Endothelial cell of umbilical vein (primary cell): ENCODE measurements around the gene ERGIC1.

Experiments used
- EZH2 ChIP-seq: IDR thresholded peaks from 2 replicates; pipeline ENCODE4 v1.6.1; 2012; ENCODE audit warnings: borderline replicate concordance, low read depth, mild to moderate bottlenecking, moderate library complexity, low read length, inconsistent platforms; ENCODE audit not compliant: severe bottlenecking
- FOS ChIP-seq: IDR thresholded peaks from 2 replicates; pipeline ENCODE4 v1.6.1; 2011; ENCODE audit warnings: mild to moderate bottlenecking, low read length, moderate library complexity, borderline replicate concordance; ENCODE audit not compliant: insufficient read depth
- MYC ChIP-seq: IDR thresholded peaks from one replicate; pipeline ENCODE4 v1.6.1; 2011; ENCODE audit warnings: mild to moderate bottlenecking, low read depth, low read length
- POLR2A ChIP-seq: IDR thresholded peaks from 2 replicates; pipeline ENCODE4 v1.6.1; 2012; ENCODE audit warnings: low read depth, mild to moderate bottlenecking, control low read depth, low read length
- TF ChIP-seq, protein P1 (sequence below), 2 donors: IDR thresholded peaks; 1 replicate in 1 of 2; 2 replicates in 1 of 2; pipeline ENCODE4 v1.5.1; 2011; ENCODE audit warnings: low read length in 2 of 2, mild to moderate bottlenecking in 2 of 2, moderate library complexity in 2 of 2, control low read depth in 1 of 2, inconsistent platforms in 1 of 2, low read depth in 1 of 2; ENCODE audit not compliant: insufficient read depth in 1 of 2; ENCODE audit errors: extremely low read depth in 1 of 2
- TF ChIP-seq, protein P2 (sequence below): IDR thresholded peaks from 2 replicates; pipeline ENCODE4 v1.6.1; 2011; ENCODE audit not compliant: insufficient read depth, insufficient read length

DNA sequence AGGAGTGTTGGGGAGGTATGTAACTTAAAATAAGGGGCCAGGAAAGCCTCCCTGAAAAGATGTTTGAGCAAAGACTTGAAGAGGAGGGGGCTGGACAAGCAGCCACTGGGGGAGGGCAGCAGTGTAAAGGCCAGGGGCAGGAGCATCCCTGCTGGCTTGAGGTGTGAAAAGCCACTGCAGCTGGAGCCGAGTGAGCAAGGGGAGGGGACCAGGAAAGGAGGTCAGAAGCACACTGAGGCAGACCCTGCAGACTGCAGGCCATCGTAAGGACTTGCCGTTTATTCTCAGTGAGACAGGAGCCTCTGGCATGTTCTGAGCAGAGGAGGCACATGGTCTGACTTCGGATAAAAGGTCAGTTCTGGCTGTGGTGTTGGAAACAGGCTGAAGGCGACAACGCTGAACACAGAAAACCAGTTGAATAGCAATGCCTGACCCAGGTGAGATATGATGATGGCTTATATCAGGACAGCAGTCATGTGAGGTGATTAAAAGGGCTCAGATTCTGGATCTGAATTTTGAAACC, 10.2 kb upstream of the ERGIC1 start:
- TF ChIP-seq, protein P1, sequence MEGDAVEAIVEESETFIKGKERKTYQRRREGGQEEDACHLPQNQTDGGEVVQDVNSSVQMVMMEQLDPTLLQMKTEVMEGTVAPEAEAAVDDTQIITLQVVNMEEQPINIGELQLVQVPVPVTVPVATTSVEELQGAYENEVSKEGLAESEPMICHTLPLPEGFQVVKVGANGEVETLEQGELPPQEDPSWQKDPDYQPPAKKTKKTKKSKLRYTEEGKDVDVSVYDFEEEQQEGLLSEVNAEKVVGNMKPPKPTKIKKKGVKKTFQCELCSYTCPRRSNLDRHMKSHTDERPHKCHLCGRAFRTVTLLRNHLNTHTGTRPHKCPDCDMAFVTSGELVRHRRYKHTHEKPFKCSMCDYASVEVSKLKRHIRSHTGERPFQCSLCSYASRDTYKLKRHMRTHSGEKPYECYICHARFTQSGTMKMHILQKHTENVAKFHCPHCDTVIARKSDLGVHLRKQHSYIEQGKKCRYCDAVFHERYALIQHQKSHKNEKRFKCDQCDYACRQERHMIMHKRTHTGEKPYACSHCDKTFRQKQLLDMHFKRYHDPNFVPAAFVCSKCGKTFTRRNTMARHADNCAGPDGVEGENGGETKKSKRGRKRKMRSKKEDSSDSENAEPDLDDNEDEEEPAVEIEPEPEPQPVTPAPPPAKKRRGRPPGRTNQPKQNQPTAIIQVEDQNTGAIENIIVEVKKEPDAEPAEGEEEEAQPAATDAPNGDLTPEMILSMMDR (IDR thresholded peaks at IDR 0.05; ENCODE audit: extremely low read depth in 1 of 2, insufficient read depth in 1 of 2, low read depth in 1 of 2, low read length in 2 of 2), result no peak
- no peak for TF ChIP-seq POLR2A
- TF ChIP-seq, protein P2, sequence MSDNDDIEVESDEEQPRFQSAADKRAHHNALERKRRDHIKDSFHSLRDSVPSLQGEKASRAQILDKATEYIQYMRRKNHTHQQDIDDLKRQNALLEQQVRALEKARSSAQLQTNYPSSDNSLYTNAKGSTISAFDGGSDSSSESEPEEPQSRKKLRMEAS, result no peak
- TF ChIP-seq EZH2, result no peak
- TF ChIP-seq FOS, result no peak
- no peak for TF ChIP-seq MYC
